GM23248 (cell line): ENCODE results near the gene HLCS. TPM values are rescaled to one million over a fixed set of nuclear protein-coding genes. Genes with fewer than 3 reads are reported as not detected.
"Not testable (repeated sequence)": the region's sequence is repeated elsewhere in the genome, so short reads cannot be mapped to it uniquely, and the experiment has no call there.

Source experiments
- DNase-seq: peaks from one replicate; pipeline ENCODE4 v3.0.0-alpha.2; 2015
- H2AFZ ChIP-seq: fragments of 200-600 bp; sonication (generic); 2 replicates; pipeline ENCODE4 v1.6.1; 2016; ENCODE audit warnings: antibody characterized with exemption
- H3F3A ChIP-seq: fragments of 200-600 bp; sonication (generic); 2 replicates; pipeline ENCODE4 v1.6.1; 2016; ENCODE audit warnings: mild to moderate bottlenecking, antibody characterized with exemption, mixed run types; ENCODE audit not compliant: insufficient read depth
- H3K27ac ChIP-seq: fragments of 200-600 bp; sonication (generic); 2 replicates; pipeline ENCODE4 v1.5.1; 2016; ENCODE audit warnings: mild to moderate bottlenecking
- H3K27me3 ChIP-seq: fragments of 200-600 bp; sonication (generic); replicated peaks from 2 replicates; pipeline ENCODE4 v1.6.1; 2016; ENCODE audit warnings: mild to moderate bottlenecking; ENCODE audit not compliant: insufficient read depth
- H3K36me3 ChIP-seq: fragments of 200-600 bp; sonication (generic); 2 replicates; pipeline ENCODE4 v1.6.1; 2016; ENCODE audit warnings: low read depth, mild to moderate bottlenecking
- H3K4me1 ChIP-seq: fragments of 200-600 bp; sonication (generic); 2 replicates; pipeline ENCODE4 v1.6.1; 2016; ENCODE audit warnings: mild to moderate bottlenecking; ENCODE audit not compliant: insufficient read depth
- H3K4me2 ChIP-seq: fragments of 200-600 bp; sonication (generic); one replicate; pipeline ENCODE4 v1.6.1; 2016; ENCODE audit warnings: mild to moderate bottlenecking; ENCODE audit not compliant: unreplicated experiment
- H3K4me3 ChIP-seq: fragments of 200-600 bp; sonication (generic); 2 replicates; pipeline ENCODE4 v1.5.1; 2016; ENCODE audit warnings: mild to moderate bottlenecking
- H3K79me2 ChIP-seq: fragments of 200-600 bp; sonication (generic); 2 replicates; pipeline ENCODE4 v1.6.1; 2016; ENCODE audit warnings: mild to moderate bottlenecking; ENCODE audit not compliant: insufficient read depth
- H3K9ac ChIP-seq: fragments of 200-600 bp; sonication (generic); 2 replicates; pipeline ENCODE4 v1.6.1; 2016; ENCODE audit warnings: mild to moderate bottlenecking
- H3K9me2 ChIP-seq: fragments of 200-600 bp; sonication (generic); 2 replicates; pipeline ENCODE4 v1.6.1; 2016; ENCODE audit warnings: mixed run types, mild to moderate bottlenecking, moderate library complexity; ENCODE audit not compliant: insufficient read depth
- H3K9me3 ChIP-seq: fragments of 200-600 bp; sonication (generic); one replicate; pipeline ENCODE4 v1.6.1; 2017; ENCODE audit warnings: low read depth
- H4K20me1 ChIP-seq: fragments of 200-600 bp; sonication (generic); 2 replicates; pipeline ENCODE4 v1.6.0; 2016; ENCODE audit not compliant: insufficient read depth
- EZH2 ChIP-seq: fragments of 200-600 bp; sonication (generic); IDR thresholded peaks from 2 replicates; pipeline ENCODE4 v1.6.1; 2018; ENCODE audit warnings: antibody characterized with exemption, mild to moderate bottlenecking; ENCODE audit not compliant: insufficient read depth, poor library complexity, severe bottlenecking
- EZH2phosphoT487 ChIP-seq: fragments of 200-600 bp; sonication (generic); IDR thresholded peaks from 2 replicates; pipeline ENCODE4 v1.6.1; 2018; ENCODE audit warnings: antibody characterized with exemption, moderate library complexity, mild to moderate bottlenecking, low read depth; ENCODE audit not compliant: insufficient read depth
- WGBS, 2 experiments: methylation state at CpG; one replicate each; pipeline ENCODE4 v1.1.6; 2015 to 2017; ENCODE audit warnings: low lambda C conversion rate in 2 of 2, low coverage in 1 of 2; ENCODE audit errors: missing lambda C conversion rate in 2 of 2; 5-methylcytosine and 5-hydroxymethylcytosine counted together
- in situ Hi-C: fragments of 300-500 bp; cut with MboI; formaldehyde crosslinking; loops from 2 replicates; pipeline ENCODE4 v1.15.0; 2020
- polyA plus RNA-seq: library from polyadenylated mRNA; unstranded; fragments of >200 nt; fragmentation: Nextera tagmentation; extraction: Ambion mirVana; gene quantifications from 2 replicates; pipeline ENCODE4 v1.2.1, GENCODE V29; 2016
- total RNA-seq: library from RNA; depleted of rRNA; stranded (reverse); fragments of >200 nt; shearing (Covaris generic); gene quantifications from 2 replicates; pipeline ENCODE4 v1.2.3, GENCODE V29; 2014

HLCS gene
- total and polyA plus RNA-seq, 2 experiments from 2014 or later: 21.4 to 42.5 TPM

DNA sequence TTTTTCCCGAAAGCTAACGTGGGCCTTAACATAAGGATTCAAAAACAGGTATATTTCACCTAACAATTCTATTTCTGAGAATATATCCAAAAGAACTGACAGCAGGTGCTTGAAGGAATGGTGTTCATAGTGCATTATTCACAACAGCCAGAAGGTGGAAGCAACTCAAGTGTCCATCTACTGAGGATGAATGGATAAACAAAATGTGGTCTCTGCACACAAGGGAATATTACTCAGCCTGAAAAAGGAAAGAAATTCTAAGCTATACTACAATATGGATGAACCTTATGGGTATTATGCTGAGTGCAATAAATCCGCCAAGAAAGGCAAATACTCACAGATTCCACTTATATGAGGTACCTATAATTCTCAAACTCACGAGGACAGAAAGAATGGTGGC, 33.9 kb upstream of the HLCS start:
- H4K20me1 ChIP-seq: no peaks in the 10 kb centered on the region
- H3K9me2 ChIP-seq: no peaks in the 10 kb centered on the region
- H3K4me3 ChIP-seq: no peak overlapping the region
- H3K4me2 ChIP-seq: no peak overlapping the region
- H3K79me2 ChIP-seq: no peaks in the 10 kb centered on the region
- H3K9me3 ChIP-seq: no peaks in the 10 kb centered on the region
- no peak for DNase-seq
- in situ Hi-C loops: no loop called here
- no peaks in the 10 kb centered on the region for H3K36me3 ChIP-seq
- 72% methylated on average over 4 of the region's 4 CpGs for WGBS, 2 experiments
- no peak overlapping the region for H3K9ac ChIP-seq
- no peaks in the 10 kb centered on the region for H3K27me3 ChIP-seq
- H3F3A ChIP-seq: no peaks in the 10 kb centered on the region
- no peak for TF ChIP-seq EZH2
- TF ChIP-seq EZH2phosphoT487: no peak
- no peaks in the 10 kb centered on the region for H3K4me1 ChIP-seq
- no peak overlapping the region for H3K27ac ChIP-seq
- no peak overlapping the region for H2AFZ ChIP-seq

DNA sequence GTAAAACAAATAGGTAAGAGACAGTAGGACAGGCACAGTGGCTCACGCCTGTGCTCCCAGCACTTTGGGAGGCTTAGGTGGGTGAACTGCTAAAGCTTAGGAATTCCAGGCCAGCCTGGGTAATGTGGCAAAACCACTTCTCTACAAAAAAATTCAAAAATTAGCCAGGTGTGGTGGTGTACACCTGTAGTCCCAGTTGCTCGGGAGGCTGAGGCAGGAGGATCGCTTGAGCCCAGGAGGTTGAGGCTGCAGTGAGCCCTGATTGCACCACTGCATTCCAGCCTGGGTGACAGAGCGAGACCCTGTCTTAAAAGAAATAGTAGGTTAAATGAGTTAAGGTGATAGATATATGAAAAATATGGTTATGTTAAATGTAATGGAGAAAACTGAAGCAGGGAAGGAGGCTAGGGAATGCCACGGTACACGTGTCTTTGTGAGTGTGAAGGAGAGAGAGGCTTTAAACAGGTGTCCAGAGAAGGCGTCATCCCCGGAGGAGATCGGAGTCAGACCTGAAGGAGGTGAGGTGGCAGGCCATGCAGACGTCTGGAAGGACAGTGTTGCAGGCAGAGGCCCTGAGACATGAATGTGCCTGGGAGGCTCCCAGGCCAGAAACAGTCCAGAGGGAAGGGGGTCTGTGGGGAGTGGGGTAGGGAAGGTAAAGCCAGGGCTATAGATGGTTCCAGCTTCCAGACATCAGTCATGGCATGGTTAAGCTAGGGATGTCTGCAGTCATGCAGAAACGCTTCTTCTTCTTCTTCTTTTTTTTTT, 32.8 kb upstream of the HLCS start:
- Histone ChIP-seq H3K27me3 (no peaks in the 10 kb centered on the region), H3K4me2 (no peak overlapping the region), H3K9me2 (no peaks in the 10 kb centered on the region), H4K20me1 (no peaks in the 10 kb centered on the region), H2AFZ (no peak overlapping the region), H3K9ac (no peak overlapping the region), H3K9me3 (no peaks in the 10 kb centered on the region), H3F3A (no peaks in the 10 kb centered on the region), H3K36me3 (no peaks in the 10 kb centered on the region), H3K79me2 (no peaks in the 10 kb centered on the region), H3K4me3 (no peak overlapping the region), H3K27ac (no peak overlapping the region), H3K4me1 (no peaks in the 10 kb centered on the region)
- no peak for DNase-seq
- in situ Hi-C loops: no loop called here
- TF ChIP-seq EZH2phosphoT487: no peak
- TF ChIP-seq EZH2: no peak
- WGBS, 2 experiments: 75 to 82% methylated on average over 11 of the region's 11 CpGs

DNA sequence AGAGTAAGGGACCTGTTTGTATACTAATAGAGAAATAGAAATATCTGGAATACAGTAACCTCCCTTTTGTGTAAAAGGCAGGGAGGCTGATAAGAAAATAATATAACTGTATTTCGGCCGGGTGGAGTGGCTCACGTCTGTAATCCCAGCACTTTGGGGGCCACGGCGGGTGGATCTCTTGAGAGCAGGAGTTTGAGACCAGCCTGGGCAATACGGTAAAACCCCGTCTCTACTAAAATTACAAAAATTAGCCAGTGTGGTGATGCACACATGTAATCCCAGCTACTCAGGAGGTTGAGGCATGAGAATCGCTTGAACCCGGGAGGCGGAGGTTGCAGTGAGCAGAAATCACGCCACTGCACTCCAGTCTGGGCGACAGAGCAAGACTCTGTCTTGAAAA, 28.8 kb upstream of the HLCS start:
- DNase-seq, H3K9ac ChIP-seq, H3K27ac ChIP-seq, H3K36me3 ChIP-seq, H3K4me3 ChIP-seq, H3K79me2 ChIP-seq, H3K4me2 ChIP-seq, in situ Hi-C loops, H3K9me3 ChIP-seq, H3K4me1 ChIP-seq, H3K27me3 ChIP-seq, H3K9me2 ChIP-seq, H4K20me1 ChIP-seq: not testable (repeated sequence)
- H2AFZ ChIP-seq: peak overlapping the region; percentile 58
- H3F3A ChIP-seq: 0 out of 2 replicates have a peak, but pooled peaks cover 10% of the 10 kb centered on the region
- WGBS, 2 experiments: 92 to 96% methylated on average over 12 of the region's 12 CpGs

DNA sequence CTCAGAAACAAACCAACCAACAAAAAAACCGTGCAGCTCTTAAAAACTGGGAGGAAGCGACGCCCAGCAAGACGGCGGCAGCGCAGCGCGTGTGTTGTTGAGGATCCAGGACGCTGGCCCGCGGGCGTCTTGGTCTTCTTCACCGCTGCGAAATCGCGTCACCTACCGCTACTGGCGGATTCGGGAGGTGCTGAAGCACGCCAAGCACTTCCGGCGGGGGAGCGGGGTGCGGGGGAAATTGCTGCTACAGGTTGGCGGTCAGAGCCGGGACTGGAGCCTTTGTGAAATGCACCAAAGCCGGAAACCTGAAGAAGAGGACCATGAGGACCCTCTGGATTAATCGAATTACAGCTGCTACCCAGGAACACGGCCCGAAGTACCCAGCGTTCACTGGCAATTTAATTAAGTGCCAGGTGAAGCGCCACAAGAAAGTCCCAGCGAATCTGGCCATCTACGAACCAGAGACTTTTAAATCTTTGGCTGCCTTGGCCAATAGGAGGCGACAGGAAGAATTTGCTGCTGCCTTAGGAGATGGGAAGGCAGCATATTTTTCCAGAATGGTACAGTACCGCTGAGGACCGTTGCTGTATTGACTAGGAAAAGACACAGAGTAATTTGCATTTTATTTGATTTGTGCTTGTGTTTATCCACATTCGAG, 28.2 kb upstream of the HLCS start:
- H3K36me3 ChIP-seq: no peaks in the 10 kb centered on the region
- H3K79me2 ChIP-seq: no peaks in the 10 kb centered on the region
- no peaks in the 10 kb centered on the region for H3K4me1 ChIP-seq
- in situ Hi-C loops: no loop called here
- no peaks in the 10 kb centered on the region for H3K27me3 ChIP-seq
- H3K9ac ChIP-seq: no peak overlapping the region
- H3K9me3 ChIP-seq: no peaks in the 10 kb centered on the region
- 0 out of 2 replicates have a peak, but pooled peaks cover 10% of the 10 kb centered on the region for H3F3A ChIP-seq
- H3K27ac ChIP-seq: no peak overlapping the region
- WGBS, 2 experiments: 23 to 25% methylated on average over 36 to 37 of the region's 38 CpGs
- H2AFZ ChIP-seq: peak overlapping the region; percentile 58
- TF ChIP-seq EZH2: no peak
- TF ChIP-seq EZH2phosphoT487: no peak
- peak overlapping the region; percentile 38 for H3K4me3 ChIP-seq
- no peaks in the 10 kb centered on the region for H3K9me2 ChIP-seq
- no peaks in the 10 kb centered on the region for H4K20me1 ChIP-seq
- DNase-seq: peak; percentile 41
- H3K4me2 ChIP-seq: peak overlapping the region; percentile 21
